Transverse colon (tissue), 4 donors: ENCODE data around the gene NLRP8. TPM values are rescaled to one million over a fixed set of nuclear protein-coding genes. Genes with fewer than 3 reads are reported as not detected.

Experiments used
- DNase-seq: peaks from one replicate; pipeline ENCODE4 v3.0.0-alpha.2; 2019
- H3K27ac ChIP-seq, 4 donors: fragments of 200-600 bp; sonication (generic); 2 replicates each; pipeline ENCODE4 v1.5.1; 2016 to 2018; ENCODE audit warnings: inconsistent platforms in 4 of 4
- H3K27me3 ChIP-seq: fragments of 200-600 bp; sonication (generic); 2 replicates; pipeline ENCODE4 v1.5.1; 2017; ENCODE audit warnings: inconsistent platforms
- H3K36me3 ChIP-seq, 4 donors: fragments of 200-600 bp; sonication (generic); 2 replicates each; pipeline ENCODE4 v1.5.1; 2017 to 2019; ENCODE audit warnings: inconsistent platforms in 4 of 4
- H3K4me1 ChIP-seq, 4 donors: fragments of 200-600 bp; sonication (generic); 2 replicates each; pipeline ENCODE4 v1.5.1; 2017 to 2020; ENCODE audit warnings: inconsistent platforms in 4 of 4
- H3K4me3 ChIP-seq, 4 donors: fragments of 200-600 bp; sonication (generic); 1 replicate in 1 of 4; 2 replicates in 3 of 4; pipeline versions ENCODE4 v1.5.1 to v1.6.1; 2017 to 2019; ENCODE audit warnings: inconsistent platforms in 4 of 4
- H3K9me3 ChIP-seq, 2 donors: fragments of 200-600 bp; sonication (generic); 2 replicates each; pipeline ENCODE4 v1.5.1; 2017 to 2019; ENCODE audit warnings: inconsistent platforms in 2 of 2
- EP300 ChIP-seq: sonication (generic); formaldehyde crosslinking; IDR thresholded peaks from one replicate; pipeline ENCODE4 v1.6.1; 2017; ENCODE audit warnings: antibody characterized with exemption, low read depth
- POLR2A ChIP-seq: fragments of 450-650 bp; IDR thresholded peaks from one replicate; pipeline ENCODE4 v1.6.1; 2016; ENCODE audit warnings: antibody characterized with exemption, mild to moderate bottlenecking, moderate library complexity
- POLR2AphosphoS5 ChIP-seq, 3 donors: sonication (generic); formaldehyde crosslinking; IDR thresholded peaks; one replicate each; pipeline ENCODE4 v1.6.1; 2016; ENCODE audit warnings: antibody characterized with exemption in 3 of 3
- WGBS, 2 donors: methylation state at CpG; one replicate each; pipeline ENCODE4 v1.1.5; 2018; ENCODE audit warnings: low coverage in 1 of 2; 5-methylcytosine and 5-hydroxymethylcytosine counted together
- in situ Hi-C, 4 donors: fragments of 200-750 bp; cut with MboI; loops; one replicate each; pipeline versions ENCODE4 v1.15.0 to v1.15.1; 2017; ENCODE audit warnings: low sequenced_read_pairs in 3 of 4, low pct_ligation_motif_present in 1 of 4, low pct_unique_long_range_greater_than_20kb in 1 of 4
- intact Hi-C: fragments of 100-400 bp; cut with DNase I; formaldehyde crosslinking; loops from one replicate; pipeline ENCODE4 v1.15.1; 2023; ENCODE audit warnings: low total_unique reads
- total RNA-seq, 4 donors: library from RNA; depleted of rRNA; stranded (reverse); fragments of >200 nt; gene quantifications; one replicate each; pipeline ENCODE4 v1.1.0, GENCODE V29; 2016
- TF ChIP-seq, protein P1 (sequence below), 5 experiments: fragments of 200-600 bp in 3 of 5; fragments of 450-650 bp in 2 of 5; sonication (generic) in 3 of 5; IDR thresholded peaks; 1 replicate in 2 of 5; 2 replicates in 3 of 5; pipeline ENCODE4 v1.5.1; 2016 to 2017; ENCODE audit warnings: antibody characterized with exemption in 5 of 5, inconsistent platforms in 3 of 5, mild to moderate bottlenecking in 2 of 5, moderate library complexity in 1 of 5

Gene NLRP8
- total RNA-seq, 4 donors from 2014 or later = not detected

GRCh38 chr19:55980415-55980814, 32.8 kb downstream of the NLRP8 start:
- no peak for DNase-seq
- no peaks in the 10 kb centered on the region for H3K4me1 ChIP-seq
- no peak for TF ChIP-seq POLR2A
- TF ChIP-seq EP300 = no peak
- TF ChIP-seq, protein P1, sequence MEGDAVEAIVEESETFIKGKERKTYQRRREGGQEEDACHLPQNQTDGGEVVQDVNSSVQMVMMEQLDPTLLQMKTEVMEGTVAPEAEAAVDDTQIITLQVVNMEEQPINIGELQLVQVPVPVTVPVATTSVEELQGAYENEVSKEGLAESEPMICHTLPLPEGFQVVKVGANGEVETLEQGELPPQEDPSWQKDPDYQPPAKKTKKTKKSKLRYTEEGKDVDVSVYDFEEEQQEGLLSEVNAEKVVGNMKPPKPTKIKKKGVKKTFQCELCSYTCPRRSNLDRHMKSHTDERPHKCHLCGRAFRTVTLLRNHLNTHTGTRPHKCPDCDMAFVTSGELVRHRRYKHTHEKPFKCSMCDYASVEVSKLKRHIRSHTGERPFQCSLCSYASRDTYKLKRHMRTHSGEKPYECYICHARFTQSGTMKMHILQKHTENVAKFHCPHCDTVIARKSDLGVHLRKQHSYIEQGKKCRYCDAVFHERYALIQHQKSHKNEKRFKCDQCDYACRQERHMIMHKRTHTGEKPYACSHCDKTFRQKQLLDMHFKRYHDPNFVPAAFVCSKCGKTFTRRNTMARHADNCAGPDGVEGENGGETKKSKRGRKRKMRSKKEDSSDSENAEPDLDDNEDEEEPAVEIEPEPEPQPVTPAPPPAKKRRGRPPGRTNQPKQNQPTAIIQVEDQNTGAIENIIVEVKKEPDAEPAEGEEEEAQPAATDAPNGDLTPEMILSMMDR (IDR thresholded peaks at IDR 0.05) = no peak
- no peak for TF ChIP-seq POLR2AphosphoS5 (IDR thresholded peaks at IDR 0.05)
- H3K4me3 ChIP-seq = no peak overlapping the region
- H3K36me3 ChIP-seq = no peaks in the 10 kb centered on the region
- in situ Hi-C loops = no loop called here
- H3K27me3 ChIP-seq = no peaks in the 10 kb centered on the region
- intact Hi-C loops = no loop called here
- H3K9me3 ChIP-seq = no peaks in the 10 kb centered on the region
- no peak overlapping the region for H3K27ac ChIP-seq
- 73 to 100% methylated on average over 3 to 9 of the region's 9 CpGs for WGBS, 2 donors

DNA sequence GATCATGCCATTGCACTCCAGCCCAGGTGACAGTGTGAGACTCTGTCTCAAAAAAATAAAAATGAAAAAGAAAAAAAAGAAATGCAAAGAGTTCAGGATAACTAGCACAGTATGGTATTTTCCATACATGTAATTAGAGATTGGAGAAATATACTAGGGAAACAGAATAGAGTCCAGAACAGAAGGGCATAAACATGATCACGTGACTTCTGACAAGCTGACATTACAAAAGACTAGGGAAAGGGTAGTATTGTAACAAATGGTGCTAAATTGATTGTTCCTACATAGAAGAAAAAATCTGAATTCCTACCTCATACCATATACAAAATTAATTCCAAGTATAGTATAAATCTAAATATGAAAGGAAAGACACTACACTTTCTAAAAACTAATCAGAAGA, 37.6 kb downstream of the NLRP8 start:
- intact Hi-C loops = no loop called here
- in situ Hi-C loops = no loop called here
- TF ChIP-seq EP300 (no peak), POLR2A (no peak), POLR2AphosphoS5 (IDR thresholded peaks at IDR 0.05) (no peak)
- no peak for DNase-seq
- no peak overlapping the region for H3K27ac ChIP-seq
- no peaks in the 10 kb centered on the region for H3K9me3 ChIP-seq
- H3K4me1 ChIP-seq = no peaks in the 10 kb centered on the region
- H3K36me3 ChIP-seq = no peaks in the 10 kb centered on the region
- H3K4me3 ChIP-seq = no peak overlapping the region
- H3K27me3 ChIP-seq = no peaks in the 10 kb centered on the region
- WGBS, 2 donors = 59 to 72% methylated on average over 1 of the region's 1 CpG

DNA sequence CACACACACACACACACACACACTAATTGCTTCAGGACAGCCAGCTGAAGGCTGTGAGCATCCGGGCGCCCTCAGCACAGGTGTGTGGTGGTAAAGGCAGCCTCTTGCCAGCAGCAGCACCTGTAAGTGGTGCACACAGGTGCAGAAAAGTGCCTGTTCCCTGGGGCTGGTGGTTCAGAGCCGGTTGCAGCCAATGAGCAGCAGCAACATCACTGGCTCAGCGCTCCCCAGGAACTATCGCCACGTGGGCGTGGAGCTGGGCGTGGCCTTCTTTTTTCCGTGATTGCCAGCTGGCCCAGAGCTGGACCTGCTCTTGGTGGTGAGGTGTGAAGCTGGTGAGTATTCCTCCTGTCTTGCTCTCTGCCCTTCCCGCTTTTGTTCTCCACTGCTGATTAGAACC, 38.9 kb downstream of the NLRP8 start, which contains the start of gene NLRP5:
NLRP5 (plus strand) TSS at position 289 of the 400 bp plus-strand sequence.
- Histone ChIP-seq H3K27ac (no peak within 1 kb of the TSS), H3K4me3 (no peak within 1 kb of the TSS), H3K9me3 (no peaks in the 10 kb centered on the region), H3K4me1 (no peaks in the 10 kb centered on the region), H3K36me3 (no peaks in the 10 kb centered on the region), H3K27me3 (no peaks in the 10 kb centered on the region)
- no peak for DNase-seq
- WGBS, 2 donors = 39% methylated on average over 10 of the region's 10 CpGs; no CpG with 5 or more reads in 1 of the 2 donors
- in situ Hi-C loops = no loop called here
- intact Hi-C loops = no loop called here
- TF ChIP-seq POLR2A = no peak
- TF ChIP-seq EP300 = no peak
- no peak for TF ChIP-seq POLR2AphosphoS5 (IDR thresholded peaks at IDR 0.05)
- TF ChIP-seq, protein P1 (IDR thresholded peaks at IDR 0.05) = no peak

GRCh38 chr19:55990831-55991230, 43.2 kb downstream of the NLRP8 start:
- H3K9me3 ChIP-seq = no peaks in the 10 kb centered on the region
- H3K27ac ChIP-seq = no peak overlapping the region
- DNase-seq = no peak
- no peaks in the 10 kb centered on the region for H3K27me3 ChIP-seq
- intact Hi-C loops = no loop called here
- no peaks in the 10 kb centered on the region for H3K4me1 ChIP-seq
- H3K4me3 ChIP-seq = no peak overlapping the region
- 75 to 79% methylated on average over 4 to 5 of the region's 5 CpGs for WGBS, 2 donors
- H3K36me3 ChIP-seq = no peaks in the 10 kb centered on the region
- in situ Hi-C loops = no loop called here
- TF ChIP-seq EP300 = no peak
- no peak for TF ChIP-seq POLR2A
- TF ChIP-seq POLR2AphosphoS5 (IDR thresholded peaks at IDR 0.05) = no peak
- TF ChIP-seq, protein P1 (IDR thresholded peaks at IDR 0.05) = no peak

GRCh38 chr19:55993492-55993891, 45.9 kb downstream of the NLRP8 start:
- no peak for DNase-seq
- H3K27ac ChIP-seq = no peak overlapping the region
- WGBS, 2 donors = 21 to 67% methylated on average over 1 of the region's 1 CpG
- no peaks in the 10 kb centered on the region for H3K36me3 ChIP-seq
- H3K27me3 ChIP-seq = no peaks in the 10 kb centered on the region
- in situ Hi-C loops = no loop called here
- no peak overlapping the region for H3K4me3 ChIP-seq
- H3K4me1 ChIP-seq = no peaks in the 10 kb centered on the region
- H3K9me3 ChIP-seq = no peaks in the 10 kb centered on the region
- no peak for TF ChIP-seq POLR2AphosphoS5 (IDR thresholded peaks at IDR 0.05)
- no peak for TF ChIP-seq EP300
- TF ChIP-seq POLR2A = no peak
- TF ChIP-seq, protein P1 (IDR thresholded peaks at IDR 0.05) = no peak
- intact Hi-C loops = no loop called here
